ENCODE data around the gene PPP3CB. TPM values are rescaled to one million over a fixed set of nuclear protein-coding genes. Genes with fewer than 3 reads are reported as not detected.

PPP3CB gene
- total RNA-seq, 4 donors from 2014 or later: 60.1 to 91.6 (median 68.7) TPM

GRCh38 chr10:73517166-73517888 lies 21.5 kb upstream of the PPP3CB start:
- Histone ChIP-seq H3K36me3 (peaks cover 7 to 100% of the 10 kb centered on the region in 2 donors), H3K4me3 (no peak overlapping the region), H3K27ac (peak overlapping the region; percentile 54 to 69 (median 62)), H3K9me3 (no peaks in the 10 kb centered on the region), H3K4me1 (no peaks in the 10 kb centered on the region), H3K27me3 (no peaks in the 10 kb centered on the region)
- ATAC-seq: peak; percentile 76 to 77
- peak in 1 of 2 donors; percentile 47 for DNase-seq
- no peak for TF ChIP-seq POLR2A (IDR thresholded peaks at IDR 0.05)
- no peak for TF ChIP-seq CTCF (IDR thresholded peaks at IDR 0.05 in 4 of 5, conservative IDR thresholded peaks at IDR 0.05 in 1 of 5)
- in situ Hi-C loops (cut with MboI; ENCODE audit: low sequenced_read_pairs in 4 of 4): no loop called here
- intact Hi-C loops (cut with DNase I; ENCODE audit: low total_unique reads): no loop called here

- H3K36me3 ChIP-seq: peaks cover 0 to 95% of the 10 kb centered on the region in 2 donors
- ATAC-seq: no peak
- TF ChIP-seq POLR2A (IDR thresholded peaks at IDR 0.05) (no peak), CTCF (IDR thresholded peaks at IDR 0.05 in 4 of 5, conservative IDR thresholded peaks at IDR 0.05 in 1 of 5) (no peak)
- intact Hi-C loops (cut with DNase I; ENCODE audit: low total_unique reads): no loop called here
- no peak for DNase-seq
- no peaks in the 10 kb centered on the region for H3K9me3 ChIP-seq
- H3K4me1 ChIP-seq: no peaks in the 10 kb centered on the region
- H3K4me3 ChIP-seq: no peak overlapping the region
- H3K27me3 ChIP-seq: no peaks in the 10 kb centered on the region
- H3K27ac ChIP-seq: peak overlapping the region in 1 of 4 donors; percentile 14
- in situ Hi-C loops (cut with MboI; ENCODE audit: low sequenced_read_pairs in 4 of 4): no loop called here
These were observed 16.5 kb upstream of the PPP3CB start for GRCh38 chr10:73512207-73512743.

- H3K36me3 ChIP-seq: peaks cover 0 to 93% of the 10 kb centered on the region in 2 donors
- in situ Hi-C loops (cut with MboI; ENCODE audit: low sequenced_read_pairs in 4 of 4) (no loop called here), intact Hi-C loops (cut with DNase I; ENCODE audit: low total_unique reads) (no loop called here)
- TF ChIP-seq CTCF (IDR thresholded peaks at IDR 0.05 in 4 of 5, conservative IDR thresholded peaks at IDR 0.05 in 1 of 5) (no peak), POLR2A (IDR thresholded peaks at IDR 0.05) (no peak)
- ATAC-seq (no peak), DNase-seq (no peak)
- H3K9me3 ChIP-seq: no peaks in the 10 kb centered on the region
- no peaks in the 10 kb centered on the region for H3K27me3 ChIP-seq
- no peak overlapping the region for H3K4me3 ChIP-seq
- no peak overlapping the region for H3K27ac ChIP-seq
- no peaks in the 10 kb centered on the region for H3K4me1 ChIP-seq
These were observed 13.9 kb upstream of the PPP3CB start for GRCh38 chr10:73509695-73510094.

- no peak overlapping the region for H3K4me3 ChIP-seq
- DNase-seq (no peak), ATAC-seq (no peak)
- no peaks in the 10 kb centered on the region for H3K9me3 ChIP-seq
- H3K27ac ChIP-seq: no peak overlapping the region
- peaks cover 0 to 92% of the 10 kb centered on the region in 2 donors for H3K36me3 ChIP-seq
- no peaks in the 10 kb centered on the region for H3K4me1 ChIP-seq
- no peaks in the 10 kb centered on the region for H3K27me3 ChIP-seq
- in situ Hi-C loops (cut with MboI; ENCODE audit: low sequenced_read_pairs in 4 of 4): no loop called here
- intact Hi-C loops (cut with DNase I; ENCODE audit: low total_unique reads): no loop called here
- TF ChIP-seq POLR2A (IDR thresholded peaks at IDR 0.05) (no peak), CTCF (IDR thresholded peaks at IDR 0.05 in 4 of 5, conservative IDR thresholded peaks at IDR 0.05 in 1 of 5) (no peak)
These were observed 10.7 kb upstream of the PPP3CB start for GRCh38 chr10:73506491-73506890.

All from gastrocnemius medialis (tissue), 4 donors.